ENCODE measurements around the gene PDHB.
"Not testable (repeated sequence)": the region's sequence is repeated elsewhere in the genome, so short reads cannot be mapped to it uniquely, and the experiment has no call there.

Gene PDHB

DNA sequence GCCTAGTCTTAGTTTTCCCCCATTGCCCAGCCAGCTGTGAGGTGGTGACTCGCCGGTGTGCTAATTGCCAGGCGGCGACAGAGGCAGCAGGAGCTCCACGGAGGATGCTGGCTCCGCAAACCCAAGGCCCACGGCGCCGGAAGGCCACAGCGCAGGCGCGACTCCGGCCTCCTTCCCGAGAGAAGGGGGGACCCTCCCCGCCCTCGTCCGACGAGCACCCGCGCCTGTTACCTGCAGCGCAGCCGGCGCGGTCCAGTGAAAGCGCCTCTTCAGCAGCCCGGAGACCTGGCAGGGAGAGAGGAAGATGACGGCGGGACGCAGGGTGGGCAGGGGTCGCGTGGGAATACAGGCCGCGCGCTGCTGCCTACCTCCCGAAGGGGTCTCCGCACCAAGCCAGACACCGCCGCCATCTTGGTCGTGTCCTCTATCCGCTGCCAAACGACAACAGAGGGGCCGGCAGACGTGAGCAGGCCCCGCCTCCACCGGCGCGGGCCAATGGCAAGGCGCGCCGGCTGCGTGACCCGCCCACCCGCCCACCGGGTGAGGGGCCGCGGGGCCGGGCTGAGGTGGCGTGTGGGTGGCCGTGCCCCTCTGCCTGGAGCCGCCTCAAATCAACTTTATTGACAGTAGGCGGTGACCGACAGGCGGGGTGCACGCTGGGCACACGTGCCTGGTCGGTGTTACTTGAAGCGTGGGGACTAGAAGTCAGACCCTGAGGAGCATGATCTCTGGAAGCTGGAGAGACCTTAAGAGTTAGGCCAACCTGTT is at the start of gene PDHB:
TSS of gene PDHB (minus strand) at position 433 of the 768 bp plus-strand sequence. CDS start at position 410, 23 bp downstream.
- peak; percentile 84 for DNase-seq (ENCODE audit: low read depth)

DNA sequence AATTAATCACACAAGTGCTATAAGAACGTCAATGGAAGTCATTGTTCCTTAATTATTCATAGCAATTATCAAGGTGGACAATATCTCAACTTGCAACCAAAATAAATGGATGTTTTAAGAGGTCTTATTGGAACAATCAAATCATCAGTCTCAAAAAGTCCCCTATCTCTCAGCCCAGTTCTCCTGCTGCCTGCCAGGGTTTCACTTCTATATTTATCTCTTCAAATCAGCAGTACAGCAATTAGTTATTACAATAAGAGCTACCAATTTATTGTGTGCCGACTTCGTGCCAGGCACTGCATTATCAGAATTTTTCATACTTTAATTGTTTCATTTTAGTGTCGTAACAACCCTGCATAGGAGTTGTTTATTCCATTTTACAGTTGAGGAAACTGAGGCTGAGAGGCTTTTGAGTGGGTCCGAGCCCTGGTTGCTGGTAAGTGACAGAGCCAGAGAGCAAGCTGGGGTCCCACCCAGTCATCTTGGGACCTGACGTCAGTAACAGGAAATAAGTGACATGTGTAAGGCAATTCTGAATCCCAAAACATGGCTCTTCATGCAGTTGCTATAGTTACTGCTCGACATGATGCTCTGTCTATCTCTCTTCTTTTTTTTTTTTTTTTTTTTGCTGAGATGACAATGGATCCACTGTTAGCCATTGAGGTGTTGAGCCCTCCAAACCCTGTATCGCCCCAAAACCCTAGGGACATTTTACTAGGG is 49.4 kb upstream of the PDHB start:
- DNase-seq (ENCODE audit: low read depth) = no peak

DNA sequence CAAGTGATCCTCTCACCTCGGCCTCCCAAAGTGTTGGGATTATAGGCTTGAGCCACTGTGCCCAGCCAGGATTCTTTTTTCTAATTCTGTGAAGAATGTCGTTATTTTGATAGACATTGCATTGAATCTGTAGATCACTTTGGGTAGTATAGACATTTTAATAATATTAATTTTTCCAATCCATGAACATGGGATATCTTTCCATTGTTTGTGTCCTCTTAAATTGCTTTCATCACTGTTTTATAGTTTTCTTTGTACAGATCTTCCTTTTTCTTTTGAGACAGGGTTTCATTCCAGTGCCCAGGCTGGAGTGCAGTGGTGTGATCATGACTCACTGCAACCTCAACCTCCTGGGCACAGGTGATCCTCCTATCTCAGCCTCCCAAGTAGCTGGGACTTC is 46.7 kb upstream of the PDHB start:
- no peak for DNase-seq (ENCODE audit: low read depth)

DNA sequence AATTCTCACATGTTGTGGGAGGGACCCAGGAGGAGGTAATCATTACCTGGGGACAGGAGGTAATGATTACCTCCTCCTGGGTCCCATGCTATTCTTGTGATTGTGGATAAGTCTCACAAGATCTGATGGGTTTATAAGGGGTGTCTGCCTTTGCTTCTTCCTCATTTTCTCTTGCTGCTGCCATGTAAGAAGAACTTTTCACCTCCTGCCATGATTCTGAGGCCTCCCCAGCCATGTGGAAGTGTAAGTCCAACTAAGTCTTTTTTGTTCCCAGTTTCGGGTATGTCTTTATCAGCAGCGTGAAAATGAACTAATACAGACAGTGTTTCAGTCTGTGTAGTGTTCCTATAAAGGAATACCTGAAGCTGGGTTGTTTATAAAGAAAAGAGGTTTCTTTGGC is 45.1 kb upstream of the PDHB start:
- DNase-seq (ENCODE audit: low read depth) = no peak

DNA sequence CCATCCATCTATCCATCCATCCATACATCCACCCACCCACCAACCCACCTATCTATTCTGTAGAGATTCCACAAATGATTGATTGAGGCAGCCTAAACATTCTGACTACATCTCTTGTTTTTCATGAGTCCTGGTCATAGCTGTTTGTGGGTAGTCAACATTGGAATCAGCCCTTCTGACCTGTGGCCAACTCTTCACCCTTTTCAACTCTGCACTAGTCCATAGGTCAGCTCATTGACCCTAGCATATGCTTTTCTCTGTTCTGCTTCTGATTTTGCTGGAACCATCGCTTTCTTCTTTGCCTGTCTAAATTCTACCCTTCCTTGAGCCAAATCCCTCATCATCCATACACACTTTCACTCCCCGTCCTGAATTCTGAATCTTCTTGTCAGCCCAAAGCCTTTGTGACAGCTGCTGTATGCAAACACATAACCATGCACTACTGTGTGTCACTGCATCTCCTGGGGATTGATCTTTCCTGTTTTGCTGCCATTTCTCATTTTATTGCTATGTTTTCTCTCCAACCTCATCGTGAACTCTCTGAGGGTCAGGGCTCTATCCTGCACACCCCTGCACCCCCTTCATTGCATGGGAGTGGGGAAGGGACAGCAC is 41.4 kb upstream of the PDHB start:
- no peak for DNase-seq (ENCODE audit: low read depth)

DNA sequence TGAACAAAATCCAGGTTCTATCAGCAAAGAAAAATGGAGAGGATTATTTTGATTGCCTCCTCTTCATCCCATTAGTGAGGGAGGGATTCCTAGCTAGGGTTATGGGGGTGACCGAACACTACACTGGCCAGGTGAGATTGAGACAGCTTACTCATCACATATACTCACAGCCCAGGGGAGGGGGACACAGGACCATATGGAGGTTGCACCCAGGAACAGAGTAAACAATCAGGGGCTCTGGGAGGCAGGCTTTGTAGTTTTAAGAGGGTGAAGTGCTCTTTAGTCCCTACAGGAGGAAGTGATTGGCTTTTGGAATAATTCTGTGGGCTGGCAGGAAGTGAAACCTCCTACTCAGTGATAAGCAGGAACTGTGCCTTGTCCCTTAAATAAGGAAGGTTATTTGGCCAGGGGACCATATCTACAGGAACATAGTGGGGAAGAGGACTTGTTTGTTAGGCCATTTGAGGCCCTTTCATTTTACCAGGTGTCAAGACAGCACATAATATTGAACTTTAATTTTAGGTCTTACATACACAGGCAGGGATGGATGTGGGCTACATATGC is 40.8 kb upstream of the PDHB start:
- DNase-seq (ENCODE audit: low read depth) = no peak

DNA sequence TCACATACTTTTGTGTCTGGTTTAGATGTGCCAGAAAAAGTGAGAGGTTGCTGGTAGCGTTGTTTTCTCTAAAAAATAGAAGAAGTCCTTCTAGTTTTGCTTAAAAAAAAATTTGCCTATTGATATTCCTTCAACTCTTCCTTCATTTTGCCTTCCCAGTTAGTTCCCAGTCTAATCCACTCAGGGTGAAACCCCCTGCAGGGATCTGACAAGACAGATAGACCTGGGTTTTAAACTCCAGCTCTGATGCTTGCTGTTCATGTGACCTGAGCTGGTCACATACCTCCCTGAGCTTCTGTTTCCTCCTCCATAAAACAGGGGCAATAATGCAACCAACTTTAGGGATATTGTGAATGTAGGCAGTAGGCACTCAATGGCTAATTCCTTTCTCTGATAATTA is 39.6 kb upstream of the PDHB start:
- no peak for DNase-seq (ENCODE audit: low read depth)

DNA sequence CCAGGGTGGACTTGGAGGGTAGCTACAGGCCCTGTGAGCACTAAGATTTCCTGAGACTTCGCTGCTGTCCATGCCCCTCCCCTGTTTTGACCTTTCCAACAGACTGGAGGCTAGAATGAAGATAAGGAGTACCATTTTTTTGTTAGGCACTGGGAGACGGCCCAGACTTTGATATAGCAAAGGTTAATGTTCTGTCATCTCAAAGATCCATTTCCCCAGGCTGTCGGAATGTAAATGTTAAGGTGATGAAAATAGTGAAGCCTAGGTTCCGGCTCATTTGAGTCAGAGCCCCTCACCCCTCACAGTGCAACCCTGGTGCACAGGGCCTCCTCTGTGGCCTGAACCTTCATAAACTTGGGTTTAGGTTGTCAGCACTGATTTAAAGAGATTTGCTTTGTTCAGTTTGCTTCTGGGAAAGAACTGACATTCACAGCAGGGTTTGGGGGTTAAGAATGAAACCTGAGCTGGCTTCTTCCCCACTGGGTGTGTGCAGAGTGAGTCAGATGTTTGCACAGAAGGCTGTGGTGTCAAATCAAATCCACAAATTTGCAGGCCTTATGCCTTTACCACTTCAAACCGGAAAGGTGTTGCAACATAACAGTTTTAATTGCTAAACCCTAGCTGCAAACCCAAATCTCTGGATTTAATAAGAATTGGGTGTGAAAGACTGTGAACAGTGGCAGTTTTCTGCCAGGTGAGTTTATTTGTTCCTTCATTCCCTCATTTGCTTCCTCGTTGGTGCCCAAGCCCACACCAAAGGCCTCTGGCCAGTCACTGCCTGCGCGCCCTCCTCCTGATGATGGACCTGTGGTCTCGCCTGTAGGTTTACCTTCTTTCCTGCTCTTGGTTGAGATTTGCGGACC is 37.6 kb upstream of the PDHB start:
- no peak for DNase-seq (ENCODE audit: low read depth)

DNA sequence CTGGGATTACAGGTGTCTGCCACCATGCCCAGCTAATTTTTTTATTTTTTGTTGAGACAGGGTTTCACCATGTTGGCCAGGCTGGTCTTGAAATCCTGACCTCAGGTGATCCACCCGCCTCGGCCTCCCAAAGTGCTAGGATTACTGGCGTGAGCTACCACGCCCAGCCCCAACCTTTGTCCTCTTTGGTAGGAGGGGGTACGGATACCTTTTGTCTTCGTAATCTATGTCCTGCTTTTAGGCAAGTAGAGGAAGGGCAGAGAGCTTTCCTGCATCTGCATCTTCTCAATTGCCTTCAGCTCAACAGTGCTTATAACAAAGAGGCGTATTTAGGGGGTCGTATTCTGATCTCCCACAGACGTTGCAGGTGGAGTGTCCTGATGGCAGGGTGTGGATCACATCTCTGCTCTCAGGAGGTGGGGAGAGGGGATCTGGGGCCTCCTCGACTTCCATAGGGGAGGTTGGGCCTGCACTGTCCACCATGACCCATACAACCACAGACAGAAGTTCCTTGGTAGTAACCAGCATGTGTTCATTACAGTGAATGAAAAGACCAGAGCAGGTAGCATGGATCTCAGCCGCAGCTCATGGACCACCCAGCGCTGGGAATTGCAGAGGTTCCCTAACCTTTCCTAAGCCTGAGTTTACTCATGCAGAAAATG is 36.9 kb upstream of the PDHB start:
- DNase-seq (ENCODE audit: low read depth) = no peak

DNA sequence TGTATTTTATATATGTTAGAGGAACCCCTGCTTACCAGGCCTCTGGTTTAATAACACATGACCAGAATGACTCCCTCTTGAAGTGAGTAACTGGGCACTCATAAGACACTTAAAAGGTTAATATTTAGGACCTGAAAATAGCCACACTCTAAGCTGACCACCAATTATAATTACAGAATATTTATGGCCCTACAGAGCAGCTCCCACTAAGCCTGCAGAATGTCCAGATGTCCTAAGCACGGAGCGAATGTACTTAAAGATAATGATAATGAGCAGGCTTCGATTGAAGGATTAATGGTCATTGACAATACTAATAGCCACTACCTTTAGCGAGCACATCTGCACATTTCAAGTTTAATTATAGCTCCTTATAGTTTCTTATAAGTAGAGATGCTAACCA is 35.5 kb upstream of the PDHB start:
- no peak for DNase-seq (ENCODE audit: low read depth)

DNA sequence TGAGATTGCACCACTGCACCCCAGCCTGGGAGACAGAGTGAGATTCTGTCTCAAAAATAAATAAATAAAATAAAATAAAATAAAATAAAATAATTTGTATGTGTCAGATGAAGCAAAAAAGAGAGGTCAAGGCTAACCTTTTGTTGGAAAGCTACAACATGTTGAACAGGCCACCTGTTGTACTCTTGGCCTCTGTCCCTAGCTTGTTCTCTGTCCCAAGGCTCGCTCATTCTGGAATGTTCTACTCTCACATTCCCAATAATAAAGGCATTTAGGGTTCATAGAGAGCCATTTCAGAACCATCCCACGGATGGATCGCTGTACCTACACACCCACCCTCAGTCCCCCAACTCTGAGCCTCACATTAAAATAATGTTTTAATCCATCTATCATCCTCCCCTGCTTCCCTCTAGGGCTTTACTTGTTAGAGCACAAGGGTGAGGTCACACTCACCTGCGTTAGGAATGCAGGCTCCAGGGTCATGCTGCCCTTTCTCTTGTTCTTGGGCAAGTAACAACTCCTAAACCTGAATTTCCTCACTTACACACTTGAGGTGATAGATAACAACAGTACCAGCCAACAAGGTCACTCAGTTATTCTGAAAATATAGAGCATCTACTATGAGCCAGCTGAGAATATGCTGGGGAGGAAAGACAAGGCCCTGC is 33.4 kb upstream of the PDHB start:
- DNase-seq (ENCODE audit: low read depth) = no peak

DNA sequence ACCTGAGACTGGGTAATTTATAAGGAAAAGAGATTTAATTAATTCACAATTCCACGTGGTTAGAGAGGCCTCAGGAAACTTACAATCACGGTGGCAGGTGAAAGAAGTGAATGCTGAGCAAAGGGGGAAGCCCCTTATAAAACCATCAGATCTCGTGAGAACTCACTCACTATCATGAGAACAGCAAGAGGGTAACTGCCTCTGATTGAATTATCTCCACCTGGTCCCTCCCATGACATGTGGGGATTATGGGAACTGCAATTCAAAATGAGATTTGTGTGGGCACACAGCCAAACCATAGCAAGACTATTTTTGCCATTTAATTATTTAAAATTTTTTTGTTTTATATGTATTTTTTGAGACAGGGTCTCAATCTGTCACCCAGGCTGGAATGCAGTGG is 31.2 kb upstream of the PDHB start:
- no peak for DNase-seq (ENCODE audit: low read depth)

DNA sequence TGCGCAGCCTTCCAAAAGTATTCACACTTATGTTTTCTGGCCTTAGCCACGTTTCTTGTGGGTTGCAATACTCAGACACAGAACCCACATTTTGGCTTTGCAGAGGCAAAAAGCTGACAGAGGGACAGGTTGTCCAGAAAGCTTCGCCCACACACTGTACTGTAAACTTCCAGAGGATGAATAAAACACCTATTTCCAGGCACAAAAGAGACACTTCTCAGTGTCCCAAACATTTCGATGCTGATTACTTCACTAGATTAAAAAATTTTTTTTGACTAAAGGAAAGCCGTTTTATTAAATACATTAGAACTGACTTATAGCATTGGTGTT is 30.3 kb upstream of the PDHB start:
- DNase-seq (ENCODE audit: low read depth) = no peak

DNA sequence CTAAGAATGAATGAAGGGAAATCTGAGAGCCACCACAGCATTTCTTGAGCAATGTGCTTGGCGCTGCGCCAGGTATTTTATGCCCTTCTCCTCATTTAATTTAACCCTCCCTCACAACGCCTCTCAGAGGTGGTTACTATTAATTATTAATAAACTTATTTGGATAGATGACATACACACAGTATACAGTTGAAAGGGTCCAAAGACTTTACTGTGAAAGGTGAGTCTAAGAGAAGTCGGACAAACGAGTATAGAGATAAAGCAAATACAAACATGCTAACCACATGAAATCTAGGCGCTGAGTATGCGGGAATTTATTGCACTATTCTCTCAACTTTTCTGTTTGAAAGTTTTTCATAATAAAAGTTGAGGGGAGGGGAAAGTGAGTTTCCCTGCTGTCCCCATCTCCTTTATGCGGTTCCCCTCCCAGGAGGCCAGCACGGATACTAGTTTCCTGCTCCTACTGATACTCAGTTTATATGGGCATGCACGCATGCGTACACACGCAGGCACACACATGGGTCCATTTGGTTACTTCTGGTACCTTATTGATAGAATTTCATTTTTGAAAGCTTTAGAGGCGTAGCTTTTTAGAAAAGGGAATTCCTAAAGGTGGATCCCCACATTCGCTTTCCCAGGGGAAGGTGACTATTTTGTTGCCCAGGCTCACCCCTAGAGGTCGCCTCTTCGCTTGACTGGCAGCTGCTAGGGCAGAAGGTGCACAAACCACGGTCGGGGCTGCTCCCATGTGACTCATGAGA is 29.7 kb upstream of the PDHB start:
- DNase-seq (ENCODE audit: low read depth) = peak; percentile 67

DNA sequence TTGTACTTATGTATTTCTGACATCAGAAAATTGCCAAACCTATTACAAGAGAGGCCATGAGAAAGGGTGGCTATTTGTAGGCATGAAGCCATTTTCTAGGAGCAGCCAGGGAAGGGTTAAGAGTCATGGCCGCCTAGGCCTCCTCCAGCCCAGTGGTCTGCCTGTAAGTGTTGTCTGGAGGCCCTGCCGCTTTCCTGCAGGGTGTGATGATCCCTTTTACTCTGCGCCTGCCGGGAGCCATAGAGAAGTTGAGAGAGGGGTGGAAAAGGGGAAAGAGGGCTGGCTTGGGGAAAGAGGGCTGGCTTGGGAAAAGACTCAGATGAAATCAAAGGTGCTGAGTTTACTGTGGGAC is 29.2 kb upstream of the PDHB start:
- DNase-seq (ENCODE audit: low read depth) = no peak

DNA sequence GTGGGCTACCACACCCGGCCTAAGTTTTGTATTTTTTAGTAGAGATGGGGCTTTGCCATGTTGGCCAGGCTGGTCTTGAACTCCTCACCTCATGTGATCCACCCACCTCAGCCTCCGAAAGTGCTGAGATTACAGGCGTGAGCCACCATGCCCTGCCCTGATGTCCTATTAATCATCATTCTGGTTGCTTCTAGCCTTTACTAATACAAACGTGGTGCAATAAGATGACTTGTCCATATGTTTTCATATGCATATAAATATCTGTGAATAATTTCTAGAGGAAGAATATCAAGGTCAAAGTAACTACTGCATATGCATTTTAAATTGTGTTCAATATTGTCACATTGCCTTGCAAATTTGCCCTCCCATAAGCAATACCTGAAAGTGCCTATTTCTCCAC is 25.5 kb upstream of the PDHB start:
- no peak for DNase-seq (ENCODE audit: low read depth)

DNA sequence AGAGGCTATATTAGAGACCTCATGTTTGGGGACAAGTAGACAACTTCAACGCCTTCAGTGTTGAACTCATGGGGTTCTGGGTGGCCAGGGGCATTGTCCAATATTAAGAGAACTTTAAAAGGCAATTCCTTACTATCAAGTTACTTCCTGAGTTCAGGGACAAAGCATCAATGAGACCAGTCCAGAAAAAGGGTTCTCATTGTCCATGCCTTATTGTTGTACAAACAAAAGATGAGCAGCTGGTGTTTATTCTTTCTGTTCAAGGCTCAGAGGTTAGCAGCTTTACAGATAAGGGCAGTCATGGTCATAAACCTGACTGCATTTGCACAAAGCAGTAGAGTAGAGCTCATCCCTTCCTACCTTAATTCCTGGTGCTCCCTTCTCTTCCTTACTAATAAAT is 18.5 kb upstream of the PDHB start:
- no peak for DNase-seq (ENCODE audit: low read depth)

DNA sequence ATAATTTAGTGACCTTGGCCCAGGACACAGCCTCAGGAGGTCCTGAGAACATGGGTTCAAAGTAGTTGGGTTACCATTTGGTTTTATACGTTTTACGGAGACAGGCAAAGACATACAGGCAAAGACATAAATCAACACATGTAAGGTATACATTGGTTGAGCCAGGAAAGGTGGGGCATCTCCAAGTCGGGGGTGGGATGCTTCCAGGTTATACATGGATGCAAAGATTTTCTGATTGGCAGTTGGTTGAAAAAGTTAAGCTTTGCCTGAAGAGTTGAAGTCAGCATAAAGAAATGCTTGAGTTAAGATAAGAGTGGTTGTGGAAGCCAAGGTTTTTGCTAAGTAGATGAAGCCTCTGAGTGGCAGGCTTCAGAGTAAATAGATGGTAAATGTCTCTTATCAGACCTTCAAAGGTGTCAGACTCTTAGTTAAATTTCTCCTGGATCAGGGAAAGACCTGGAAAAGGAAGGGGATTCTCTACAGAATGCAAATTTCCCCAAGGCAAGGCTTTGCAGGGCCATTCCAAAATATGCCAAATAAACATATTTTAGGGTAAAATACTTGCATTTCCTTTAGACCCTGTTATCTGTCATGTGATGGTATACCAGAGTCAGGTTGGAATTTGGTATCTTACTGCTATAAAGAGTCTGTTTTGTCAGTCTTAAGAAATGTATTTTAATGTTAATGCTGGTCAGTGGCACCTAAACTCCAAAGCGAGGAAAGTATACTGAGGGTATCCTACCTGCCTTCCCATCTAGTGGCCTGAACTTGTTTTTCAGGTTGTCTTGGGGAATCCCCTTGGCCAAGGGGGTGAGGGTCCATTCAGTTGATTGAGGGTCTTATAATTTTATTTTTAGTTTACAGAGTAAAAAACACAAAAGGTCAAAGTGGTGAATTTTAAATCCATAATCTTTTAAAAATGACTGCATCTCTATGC is 8.2 kb upstream of the PDHB start:
- DNase-seq (ENCODE audit: low read depth) = no peak

DNA sequence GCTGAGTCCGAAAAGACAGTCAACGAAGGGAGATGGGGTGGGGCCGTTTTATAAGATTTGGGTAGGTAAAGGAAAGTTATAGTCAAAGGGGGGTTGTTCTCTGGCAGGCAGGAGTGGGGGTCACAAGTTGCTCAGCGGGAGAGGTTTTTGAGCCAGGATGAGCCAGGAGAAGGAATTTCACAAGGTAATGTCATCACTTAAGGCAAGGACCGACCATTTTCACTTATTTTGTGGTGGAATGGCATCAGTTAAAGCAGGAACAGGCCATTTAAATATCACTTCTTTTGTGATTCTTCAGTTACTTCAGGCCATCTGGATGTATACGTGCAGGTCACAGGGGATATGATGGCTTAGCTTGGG is 7.3 kb upstream of the PDHB start:
- DNase-seq (ENCODE audit: low read depth) = not testable (repeated sequence)

Measured in stimulated activated CD4-positive, alpha-beta T cell treated with anti-CD3 and anti-CD28 coated beads, Interleukin-2, amount 100 ng/mL, for 4 hours (primary cell).